Measurements from ENCODE around the gene MCRS1.

DNA sequence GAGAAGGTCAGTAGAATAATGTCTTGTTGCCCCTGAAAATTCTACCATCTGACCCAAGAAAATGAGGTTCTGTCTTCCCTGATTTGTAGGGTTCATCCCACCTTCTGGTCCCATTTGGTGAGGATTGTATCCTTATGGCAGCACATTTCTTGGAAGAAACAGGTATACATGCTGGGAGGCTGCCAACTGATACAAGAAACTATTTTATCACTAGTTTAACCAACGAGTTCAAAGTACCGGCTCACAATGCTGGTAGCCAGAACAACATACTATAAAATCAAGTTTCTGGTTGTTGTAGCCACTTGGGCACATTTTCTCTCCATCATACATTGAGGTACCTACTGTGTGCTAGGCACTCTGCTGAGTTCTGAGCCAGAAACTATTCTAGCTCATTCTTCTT is 36.2 kb downstream of the MCRS1 start:
- TF ChIP-seq, protein P1, sequence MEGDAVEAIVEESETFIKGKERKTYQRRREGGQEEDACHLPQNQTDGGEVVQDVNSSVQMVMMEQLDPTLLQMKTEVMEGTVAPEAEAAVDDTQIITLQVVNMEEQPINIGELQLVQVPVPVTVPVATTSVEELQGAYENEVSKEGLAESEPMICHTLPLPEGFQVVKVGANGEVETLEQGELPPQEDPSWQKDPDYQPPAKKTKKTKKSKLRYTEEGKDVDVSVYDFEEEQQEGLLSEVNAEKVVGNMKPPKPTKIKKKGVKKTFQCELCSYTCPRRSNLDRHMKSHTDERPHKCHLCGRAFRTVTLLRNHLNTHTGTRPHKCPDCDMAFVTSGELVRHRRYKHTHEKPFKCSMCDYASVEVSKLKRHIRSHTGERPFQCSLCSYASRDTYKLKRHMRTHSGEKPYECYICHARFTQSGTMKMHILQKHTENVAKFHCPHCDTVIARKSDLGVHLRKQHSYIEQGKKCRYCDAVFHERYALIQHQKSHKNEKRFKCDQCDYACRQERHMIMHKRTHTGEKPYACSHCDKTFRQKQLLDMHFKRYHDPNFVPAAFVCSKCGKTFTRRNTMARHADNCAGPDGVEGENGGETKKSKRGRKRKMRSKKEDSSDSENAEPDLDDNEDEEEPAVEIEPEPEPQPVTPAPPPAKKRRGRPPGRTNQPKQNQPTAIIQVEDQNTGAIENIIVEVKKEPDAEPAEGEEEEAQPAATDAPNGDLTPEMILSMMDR (IDR thresholded peaks at IDR 0.05), result no peak
- no peak for TF ChIP-seq POLR2AphosphoS5 (IDR thresholded peaks at IDR 0.05)
- TF ChIP-seq POLR2A (IDR thresholded peaks at IDR 0.05), result no peak
